Upper lobe of left lung (tissue), 6 donors: Measurements from ENCODE around the gene LCOR. TPM values are rescaled to one million over a fixed set of nuclear protein-coding genes. Genes with fewer than 3 reads are reported as not detected.
"Not testable (repeated sequence)": the region's sequence is repeated elsewhere in the genome, so short reads cannot be mapped to it uniquely, and the experiment has no call there.

Experiments
- ATAC-seq, 2 donors: fragments of 200-7000 bp; cut with Tn5 transposase; one replicate each; pipeline ENCODE4 v1.9.1; 2022; ENCODE audit warnings: mild to moderate bottlenecking in 2 of 2, moderate library complexity in 2 of 2; ENCODE audit not compliant: low FRiP score in 2 of 2
- DNase-seq, 2 donors: peaks; one replicate each; pipeline ENCODE4 v3.0.0-alpha.2; 2019 to 2020
- H3K27ac ChIP-seq, 4 donors: fragments of 200-600 bp; sonication (generic); one replicate each; pipeline ENCODE4 v1.5.1; 2016 to 2019
- H3K27me3 ChIP-seq, 4 donors: fragments of 200-600 bp; sonication (generic); one replicate each; pipeline ENCODE4 v1.5.1; 2017 to 2019
- H3K36me3 ChIP-seq, 4 donors: fragments of 200-600 bp; sonication (generic); one replicate each; pipeline ENCODE4 v1.5.1; 2016 to 2019
- H3K4me1 ChIP-seq, 4 donors: fragments of 200-600 bp; sonication (generic); one replicate each; pipeline ENCODE4 v1.5.1; 2018 to 2019
- H3K4me3 ChIP-seq, 4 donors: fragments of 200-600 bp; sonication (generic); one replicate each; pipeline ENCODE4 v1.5.1; 2017 to 2019; ENCODE audit warnings: mild to moderate bottlenecking in 2 of 4, moderate library complexity in 1 of 4
- H3K9me3 ChIP-seq, 4 donors: fragments of 200-600 bp; sonication (generic); one replicate each; pipeline ENCODE4 v1.5.1; 2018 to 2019
- CTCF ChIP-seq, 6 experiments: fragments of 450-650 bp in 4 of 6; fragments of 200-600 bp in 2 of 6; sonication (generic) in 2 of 6; IDR thresholded peaks; one replicate each; pipeline ENCODE4 v1.5.1; 2016 to 2019; ENCODE audit warnings: antibody characterized with exemption in 6 of 6
- EP300 ChIP-seq, 4 donors: sonication (generic); formaldehyde crosslinking; IDR thresholded peaks; one replicate each; pipeline ENCODE4 v1.5.1; 2017; ENCODE audit warnings: antibody characterized with exemption in 4 of 4, control low read depth in 2 of 4
- POLR2A ChIP-seq, 4 donors: fragments of 450-650 bp; IDR thresholded peaks; one replicate each; pipeline ENCODE4 v1.5.1; 2016 to 2017; ENCODE audit warnings: antibody characterized with exemption in 4 of 4, mild to moderate bottlenecking in 2 of 4
- POLR2AphosphoS5 ChIP-seq, 2 donors: sonication (generic); formaldehyde crosslinking; IDR thresholded peaks; one replicate each; pipeline ENCODE4 v1.5.1; 2017; ENCODE audit warnings: antibody characterized with exemption in 2 of 2
- WGBS, 2 donors: methylation state at CpG; one replicate each; pipeline ENCODE4 v1.1.5; 2017 to 2018; 5-methylcytosine and 5-hydroxymethylcytosine counted together
- total RNA-seq, 6 donors: library from RNA; depleted of rRNA in 4 of 6; stranded (reverse); fragments of >200 nt in 4 of 6; gene quantifications; one replicate each; pipeline versions ENCODE4 v1.1.0 to v1.2.1, GENCODE V29; 2016 to 2021
- donor health status: DM: no; HTN: no; CAD: no; lungs with moderate emphysema.
- donor health status: DM: no; HTN: yes; CAD: no; lungs with severe emphysema.

The LCOR gene
- total RNA-seq, 6 donors from 2014 or later: 18.6 to 54.7 (median 28.0) TPM

GRCh38 chr10:96794836-96795733 is 37.0 kb upstream of the LCOR start:
- Histone ChIP-seq H3K27ac (no peak overlapping the region), H3K4me1 (no peaks in the 10 kb centered on the region), H3K4me3 (no peak overlapping the region), H3K9me3 (no peaks in the 10 kb centered on the region), H3K27me3 (no peaks in the 10 kb centered on the region), H3K36me3 (no peaks in the 10 kb centered on the region)
- 69 to 74% methylated on average over 6 to 8 of the region's 8 CpGs for WGBS, 2 donors
- no peak for ATAC-seq
- DNase-seq: no peak
- no peak for TF ChIP-seq POLR2AphosphoS5 (IDR thresholded peaks at IDR 0.05)
- no peak for TF ChIP-seq POLR2A (IDR thresholded peaks at IDR 0.05)
- no peak for TF ChIP-seq EP300 (IDR thresholded peaks at IDR 0.05)
- TF ChIP-seq CTCF (IDR thresholded peaks at IDR 0.05): no peak

- TF ChIP-seq POLR2AphosphoS5 (IDR thresholded peaks at IDR 0.05): no peak
- no peak for TF ChIP-seq CTCF (IDR thresholded peaks at IDR 0.05)
- no peak for TF ChIP-seq EP300 (IDR thresholded peaks at IDR 0.05)
- no peak for TF ChIP-seq POLR2A (IDR thresholded peaks at IDR 0.05)
- no peak overlapping the region for H3K4me3 ChIP-seq
- no peaks in the 10 kb centered on the region for H3K9me3 ChIP-seq
- no peaks in the 10 kb centered on the region for H3K36me3 ChIP-seq
- ATAC-seq (no peak), DNase-seq (no peak)
- no peaks in the 10 kb centered on the region for H3K27me3 ChIP-seq
- 87 to 94% methylated on average over 4 of the region's 4 CpGs for WGBS, 2 donors
- H3K4me1 ChIP-seq: no peaks in the 10 kb centered on the region
- H3K27ac ChIP-seq: no peak overlapping the region
Measured at GRCh38 chr10:96797485-96797884, 34.6 kb upstream of the LCOR start.

- no peak overlapping the region for H3K27ac ChIP-seq
- DNase-seq: no peak
- H3K4me1 ChIP-seq: no peaks in the 10 kb centered on the region
- H3K9me3 ChIP-seq: no peaks in the 10 kb centered on the region
- no peaks in the 10 kb centered on the region for H3K36me3 ChIP-seq
- no peak for ATAC-seq
- no peaks in the 10 kb centered on the region for H3K27me3 ChIP-seq
- no peak overlapping the region for H3K4me3 ChIP-seq
- 56 to 57% methylated on average over 2 of the region's 2 CpGs for WGBS, 2 donors
- TF ChIP-seq EP300 (IDR thresholded peaks at IDR 0.05) (no peak), POLR2A (IDR thresholded peaks at IDR 0.05) (no peak), POLR2AphosphoS5 (IDR thresholded peaks at IDR 0.05) (no peak), CTCF (IDR thresholded peaks at IDR 0.05) (no peak)
Measured at GRCh38 chr10:96803288-96803664, 28.8 kb upstream of the LCOR start.

GRCh38 chr10:96814264-96814663 is 17.8 kb upstream of the LCOR start:
- ATAC-seq (no peak), DNase-seq (no peak)
- 66 to 71% methylated on average over 1 of the region's 1 CpG for WGBS, 2 donors
- H3K4me1 ChIP-seq: no peaks in the 10 kb centered on the region
- no peaks in the 10 kb centered on the region for H3K36me3 ChIP-seq
- TF ChIP-seq EP300 (IDR thresholded peaks at IDR 0.05): no peak
- TF ChIP-seq POLR2A (IDR thresholded peaks at IDR 0.05): no peak
- no peak for TF ChIP-seq CTCF (IDR thresholded peaks at IDR 0.05)
- no peak for TF ChIP-seq POLR2AphosphoS5 (IDR thresholded peaks at IDR 0.05)
- no peaks in the 10 kb centered on the region for H3K27me3 ChIP-seq
- no peak overlapping the region for H3K4me3 ChIP-seq
- no peak overlapping the region for H3K27ac ChIP-seq
- H3K9me3 ChIP-seq: no peaks in the 10 kb centered on the region

- not testable (repeated sequence) for H3K4me3 ChIP-seq, DNase-seq, H3K36me3 ChIP-seq, ATAC-seq, H3K27ac ChIP-seq, H3K9me3 ChIP-seq, H3K4me1 ChIP-seq, H3K27me3 ChIP-seq
- 75 to 82% methylated on average over 12 of the region's 12 CpGs for WGBS, 2 donors
Measured at GRCh38 chr10:96818971-96819370, 13.1 kb upstream of the LCOR start.
